SK-N-SH (cell line): Measurements from ENCODE around the gene UGT1A3. TPM values are rescaled to one million over a fixed set of nuclear protein-coding genes. Genes with fewer than 3 reads are reported as not detected.

Experiments
- CTCF ChIA-PET: fragments of 300-600, 350-600 bp; formaldehyde crosslinking; extraction: SDS; loops from one replicate; lab custom pipeline; 2021; lab: Yijun Ruan, JAX
- POLR2A ChIA-PET: fragments of 350-600 bp; sonication (Branson Sonifier 250); formaldehyde crosslinking; extraction: SDS; loops from one replicate; lab custom pipeline; 2020; ENCODE audit warnings: antibody characterized with exemption, inconsistent platforms; lab: Yijun Ruan, JAX
- DNase-seq: peaks from one replicate; pipeline ENCODE4 v3.0.0; 2012
- H2AFZ ChIP-seq: fragments of 200-600 bp; sonication (generic); 2 replicates; pipeline ENCODE4 v1.8.1; 2016; ENCODE audit warnings: antibody characterized with exemption, mild to moderate bottlenecking, low read depth
- H3F3A ChIP-seq: fragments of 200-600 bp; sonication (generic); replicated peaks from 2 replicates; pipeline ENCODE3; 2016; ENCODE audit warnings: antibody characterized with exemption, mild to moderate bottlenecking; ENCODE audit not compliant: insufficient read depth
- H3K27ac ChIP-seq, 2 experiments: fragments of 200-500 bp in 1 of 2; fragments of 200-600 bp in 1 of 2; sonication (Bioruptor generic) in 1 of 2; sonication (generic), shearing (Covaris generic) in 1 of 2; 2 replicates each; pipeline versions ENCODE4 v1.5.1 to v1.6.1; 2014 to 2016; ENCODE audit warnings: low read depth in 2 of 2, inconsistent platforms in 1 of 2, low read length in 1 of 2, mild to moderate bottlenecking in 1 of 2, mixed read lengths in 1 of 2
- H3K27me3 ChIP-seq: fragments of 200-600 bp; sonication (generic), shearing (Covaris generic); 2 replicates; pipeline ENCODE4 v1.6.1; 2016; ENCODE audit warnings: mixed run types; ENCODE audit not compliant: insufficient read depth
- H3K36me3 ChIP-seq, 2 experiments: fragments of 200-500 bp in 1 of 2; fragments of 200-600 bp in 1 of 2; sonication (Bioruptor generic) in 1 of 2; sonication (generic) in 1 of 2; replicated peaks in 1 of 2; 2 replicates each; pipeline versions ENCODE3 to v1.5.1; 2014 to 2016; ENCODE audit warnings: low read length in 1 of 2, mild to moderate bottlenecking in 1 of 2; ENCODE audit not compliant: insufficient read depth in 2 of 2, control insufficient read depth in 1 of 2
- H3K4me1 ChIP-seq, 2 experiments: fragments of 200-500 bp in 1 of 2; fragments of 200-600 bp in 1 of 2; sonication (Bioruptor generic) in 1 of 2; sonication (generic), shearing (Covaris generic) in 1 of 2; 2 replicates each; pipeline versions ENCODE4 v1.5.1 to v1.6.1; 2014 to 2016; ENCODE audit warnings: low read depth in 1 of 2, low read length in 1 of 2, mixed run types in 1 of 2; ENCODE audit not compliant: insufficient read depth in 2 of 2, control insufficient read depth in 1 of 2
- H3K4me2 ChIP-seq: fragments of 200-600 bp; sonication (generic), shearing (Covaris generic); 2 replicates; pipeline ENCODE4 v1.6.1; 2017; ENCODE audit warnings: mixed run types
- H3K4me3 ChIP-seq, 2 experiments: fragments of 200-500 bp in 1 of 2; fragments of 200-600 bp in 1 of 2; sonication (Bioruptor generic) in 1 of 2; sonication (generic), shearing (Covaris generic) in 1 of 2; 2 replicates each; pipeline versions ENCODE4 v1.5.1 to v1.8.1; 2014 to 2016; ENCODE audit warnings: low read depth in 2 of 2, inconsistent platforms in 1 of 2, low read length in 1 of 2, mild to moderate bottlenecking in 1 of 2, mixed read lengths in 1 of 2, moderate library complexity in 1 of 2
- H3K79me2 ChIP-seq: fragments of 200-600 bp; sonication (generic); 2 replicates; pipeline ENCODE4 v1.8.1; 2017; ENCODE audit warnings: mild to moderate bottlenecking; ENCODE audit not compliant: insufficient read depth
- H3K9ac ChIP-seq: fragments of 200-600 bp; sonication (generic); 2 replicates; pipeline ENCODE4 v1.6.1; 2017; ENCODE audit warnings: mixed run types
- H3K9me2 ChIP-seq: fragments of 200-600 bp; sonication (generic); 2 replicates; pipeline ENCODE4 v1.6.1; 2017; ENCODE audit warnings: mixed run types
- H3K9me3 ChIP-seq: fragments of 200-600 bp; sonication (generic); 2 replicates; pipeline ENCODE4 v1.6.1; 2017; ENCODE audit warnings: mixed run types, mild to moderate bottlenecking, moderate library complexity
- H4K20me1 ChIP-seq: fragments of 200-600 bp; sonication (generic); 2 replicates; pipeline ENCODE4 v1.6.1; 2017; ENCODE audit warnings: mild to moderate bottlenecking, mixed run types; ENCODE audit not compliant: insufficient read depth
- CHD2 ChIP-seq: fragments of 150-350 bp; IDR thresholded peaks from 2 replicates; pipeline ENCODE4 v1.6.1; 2018; ENCODE audit warnings: low read length; ENCODE audit not compliant: partially characterized antibody
- CTCF ChIP-seq: fragments of 200-600 bp; sonication (generic); IDR thresholded peaks from 2 replicates; pipeline ENCODE4 v1.6.1; 2017; ENCODE audit warnings: antibody characterized with exemption, mild to moderate bottlenecking, moderate library complexity
- EP300 ChIP-seq, 2 experiments: IDR thresholded peaks; 2 replicates each; pipeline versions ENCODE4 v1.4.0 to v1.6.1; 2012; ENCODE audit warnings: borderline replicate concordance in 1 of 2, low read depth in 1 of 2, low read length in 1 of 2
- FOXJ3 ChIP-seq: sonication (generic); formaldehyde crosslinking; IDR thresholded peaks from 2 replicates; pipeline ENCODE4 v1.5.1; 2020; ENCODE audit warnings: mild to moderate bottlenecking, missing genetic modification reagents
- FOXM1 ChIP-seq: IDR thresholded peaks from 2 replicates; pipeline ENCODE4 v1.4.0; 2012; ENCODE audit warnings: low read depth, mild to moderate bottlenecking
- GABPA ChIP-seq: IDR thresholded peaks from 2 replicates; pipeline ENCODE4 v1.4.0; 2012; ENCODE audit warnings: low read depth, mild to moderate bottlenecking
- GATA2 ChIP-seq: sonication (generic); formaldehyde crosslinking; IDR thresholded peaks from 2 replicates; pipeline ENCODE4 v1.5.0; 2020; ENCODE audit warnings: mild to moderate bottlenecking, missing genetic modification reagents
- IRF3 ChIP-seq: fragments of 150-350 bp; IDR thresholded peaks from 2 replicates; pipeline ENCODE4 v1.6.1; 2016; ENCODE audit warnings: mild to moderate bottlenecking, low read depth, low read length
- MXI1 ChIP-seq: IDR thresholded peaks from 2 replicates; pipeline ENCODE4 v1.6.1; 2012; ENCODE audit warnings: mild to moderate bottlenecking, low read depth, low read length, improper control_type of control experiment
- NRF1 ChIP-seq: IDR thresholded peaks from 2 replicates; pipeline ENCODE4 v1.6.1; 2012; ENCODE audit warnings: low read depth, mild to moderate bottlenecking, low read length
- SIN3A ChIP-seq: IDR thresholded peaks from 2 replicates; pipeline ENCODE4 v1.6.1; 2012; ENCODE audit warnings: low read depth, mild to moderate bottlenecking, low read length, moderate library complexity, borderline replicate concordance
- SMC3 ChIP-seq: IDR thresholded peaks from 2 replicates; pipeline ENCODE4 v1.6.1; 2012; ENCODE audit warnings: low read depth, low read length, improper control_type of control experiment
- TAF1 ChIP-seq: IDR thresholded peaks from 2 replicates; pipeline ENCODE4 v1.6.1; 2012; ENCODE audit warnings: low read depth, mild to moderate bottlenecking, low read length, moderate library complexity, borderline replicate concordance
- TCF12 ChIP-seq: IDR thresholded peaks from 2 replicates; pipeline ENCODE4 v1.4.0; 2012
- TEAD4 ChIP-seq: IDR thresholded peaks from 2 replicates; pipeline ENCODE4 v1.4.0; 2012; ENCODE audit warnings: mild to moderate bottlenecking, borderline replicate concordance; ENCODE audit not compliant: insufficient read depth
- USF2 ChIP-seq: fragments of 150-350 bp; IDR thresholded peaks from 2 replicates; pipeline ENCODE4 v1.6.1; 2017; ENCODE audit warnings: antibody characterized with exemption, low read length, low read depth, borderline replicate concordance
- WGBS: methylation state at CpG from one replicate; pipeline ENCODE4 v1.1.6; 2017; ENCODE audit warnings: low lambda C conversion rate; 5-methylcytosine and 5-hydroxymethylcytosine counted together
- polyA plus RNA-seq, 3 experiments: library from polyadenylated mRNA; depleted of rRNA; stranded (reverse); fragments of >200 nt; gene quantifications; 2 replicates each; pipeline ENCODE4 v1.2.3, GENCODE V29; 2012
- TF ChIP-seq, protein P1 (sequence below): IDR thresholded peaks from 2 replicates; pipeline ENCODE4 v1.6.1; 2012; ENCODE audit warnings: mild to moderate bottlenecking, low read depth, low read length, moderate library complexity
- TF ChIP-seq, protein P2 (sequence below): IDR thresholded peaks from 2 replicates; pipeline ENCODE4 v1.4.0; 2012; ENCODE audit warnings: low read depth, borderline replicate concordance
- TF ChIP-seq, protein P3 (sequence below): IDR thresholded peaks from 2 replicates; pipeline ENCODE4; 2012

The UGT1A3 gene
- polyA plus RNA-seq, 1 of the 3 experiments (the other 2 are of a cell fraction): not detected

DNA sequence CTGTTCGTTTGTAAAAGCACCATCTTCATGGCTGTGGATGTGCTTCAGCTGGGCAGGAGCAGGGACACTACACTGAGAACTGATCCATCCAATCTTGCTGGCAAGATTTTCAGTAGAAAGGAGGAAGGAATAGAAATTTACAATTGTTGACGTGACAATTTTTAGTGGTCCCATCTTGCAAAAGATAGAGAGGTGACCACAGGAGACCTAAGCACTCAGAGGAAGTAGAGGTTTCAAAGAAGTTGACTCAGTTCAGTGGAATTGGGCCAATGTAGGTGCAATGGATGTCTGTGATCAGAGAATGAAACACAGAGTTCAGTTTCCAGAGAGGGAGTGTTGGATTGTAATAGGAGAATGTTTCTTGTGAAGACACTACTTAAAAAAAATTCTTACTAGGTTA, 14.7 kb upstream of the UGT1A3 start:
- Histone ChIP-seq H3K36me3 (no peaks in the 10 kb centered on the region), H3K9ac (no peak overlapping the region), H3F3A (peaks cover 2% of the 10 kb centered on the region), H3K9me2 (no peaks in the 10 kb centered on the region), H3K27ac (no peak overlapping the region), H3K9me3 (no peaks in the 10 kb centered on the region), H3K4me3 (no peak overlapping the region), H2AFZ (no peak overlapping the region), H3K27me3 (no peaks in the 10 kb centered on the region; the same call in 1 of the 2 replicates)
- CTCF ChIA-PET: no interaction called here
- 65% methylated on average over 2 of the region's 2 CpGs for WGBS
- no peak for TF ChIP-seq EP300 (IDR thresholded peaks at IDR 0.05; ENCODE audit: borderline replicate concordance in 1 of 2, low read depth in 1 of 2, low read length in 1 of 2)
- no peak for TF ChIP-seq FOXJ3 (CRISPR knock-in tag)
- TF ChIP-seq MXI1: no peak
- no peak for TF ChIP-seq CHD2
- TF ChIP-seq SIN3A: no peak
- TF ChIP-seq, all 33 proteins: peak for 0
- Histone ChIP-seq H3K4me2 (no peak overlapping the region), H3K4me1 (no peaks in the 10 kb centered on the region; a peak in 2 of 4 replicates), H4K20me1 (no peaks in the 10 kb centered on the region), H3K79me2 (no peaks in the 10 kb centered on the region)
- POLR2A ChIA-PET: no interaction called here
- no peak for DNase-seq

DNA sequence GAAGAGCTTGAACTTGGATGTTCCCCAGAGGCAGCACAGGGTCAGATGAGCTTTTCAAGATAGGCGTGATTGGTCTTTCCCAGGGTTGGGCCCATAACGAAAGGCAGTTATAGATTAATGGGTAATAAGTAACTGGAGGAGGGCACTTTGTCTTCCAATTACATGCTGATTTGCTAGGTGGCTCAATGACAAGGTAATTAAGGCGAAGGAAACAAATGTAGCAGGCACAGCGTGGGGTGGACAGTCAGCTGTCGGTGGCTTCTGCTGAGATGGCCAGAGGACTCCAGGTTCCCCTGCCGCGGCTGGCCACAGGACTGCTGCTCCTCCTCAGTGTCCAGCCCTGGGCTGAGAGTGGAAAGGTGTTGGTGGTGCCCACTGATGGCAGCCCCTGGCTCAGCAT, 10.3 kb upstream of the UGT1A3 start, which contains the start of gene UGT1A4:
UGT1A4 (plus strand) TSS at position 185 of the 400 bp plus-strand sequence; CDS start at position 270, 85 bp downstream.
- Histone ChIP-seq H3K27ac (no peak within 1 kb of the TSS), H3K27me3 (no peaks in the 10 kb centered on the region; the same call in 1 of the 2 replicates), H3K4me1 (no peaks in the 10 kb centered on the region), H3K4me3 (no peak within 1 kb of the TSS), H2AFZ (no peak within 1 kb of the TSS), H3K9ac (no peak within 1 kb of the TSS), H3K9me2 (no peaks in the 10 kb centered on the region), H3F3A (no peaks in the 10 kb centered on the region), H3K4me2 (no peak within 1 kb of the TSS), H4K20me1 (no peaks in the 10 kb centered on the region), H3K9me3 (no peaks in the 10 kb centered on the region), H3K79me2 (no peaks in the 10 kb centered on the region), H3K36me3 (no peaks in the 10 kb centered on the region)
- 51% methylated on average over 7 of the region's 7 CpGs for WGBS
- no peak for DNase-seq
- ChIA-PET CTCF (no interaction called here), POLR2A (no interaction called here)
- TF ChIP-seq, protein P1, sequence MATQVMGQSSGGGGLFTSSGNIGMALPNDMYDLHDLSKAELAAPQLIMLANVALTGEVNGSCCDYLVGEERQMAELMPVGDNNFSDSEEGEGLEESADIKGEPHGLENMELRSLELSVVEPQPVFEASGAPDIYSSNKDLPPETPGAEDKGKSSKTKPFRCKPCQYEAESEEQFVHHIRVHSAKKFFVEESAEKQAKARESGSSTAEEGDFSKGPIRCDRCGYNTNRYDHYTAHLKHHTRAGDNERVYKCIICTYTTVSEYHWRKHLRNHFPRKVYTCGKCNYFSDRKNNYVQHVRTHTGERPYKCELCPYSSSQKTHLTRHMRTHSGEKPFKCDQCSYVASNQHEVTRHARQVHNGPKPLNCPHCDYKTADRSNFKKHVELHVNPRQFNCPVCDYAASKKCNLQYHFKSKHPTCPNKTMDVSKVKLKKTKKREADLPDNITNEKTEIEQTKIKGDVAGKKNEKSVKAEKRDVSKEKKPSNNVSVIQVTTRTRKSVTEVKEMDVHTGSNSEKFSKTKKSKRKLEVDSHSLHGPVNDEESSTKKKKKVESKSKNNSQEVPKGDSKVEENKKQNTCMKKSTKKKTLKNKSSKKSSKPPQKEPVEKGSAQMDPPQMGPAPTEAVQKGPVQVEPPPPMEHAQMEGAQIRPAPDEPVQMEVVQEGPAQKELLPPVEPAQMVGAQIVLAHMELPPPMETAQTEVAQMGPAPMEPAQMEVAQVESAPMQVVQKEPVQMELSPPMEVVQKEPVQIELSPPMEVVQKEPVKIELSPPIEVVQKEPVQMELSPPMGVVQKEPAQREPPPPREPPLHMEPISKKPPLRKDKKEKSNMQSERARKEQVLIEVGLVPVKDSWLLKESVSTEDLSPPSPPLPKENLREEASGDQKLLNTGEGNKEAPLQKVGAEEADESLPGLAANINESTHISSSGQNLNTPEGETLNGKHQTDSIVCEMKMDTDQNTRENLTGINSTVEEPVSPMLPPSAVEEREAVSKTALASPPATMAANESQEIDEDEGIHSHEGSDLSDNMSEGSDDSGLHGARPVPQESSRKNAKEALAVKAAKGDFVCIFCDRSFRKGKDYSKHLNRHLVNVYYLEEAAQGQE: no peak
- TF ChIP-seq NRF1: no peak
- no peak for TF ChIP-seq IRF3
- no peak for TF ChIP-seq SMC3
- TF ChIP-seq CTCF: no peak
- no peak for TF ChIP-seq GABPA
- no peak for TF ChIP-seq FOXM1
- no peak for TF ChIP-seq GATA2 (CRISPR knock-in tag)
- TF ChIP-seq TAF1: no peak
- TF ChIP-seq TCF12: no peak
- TF ChIP-seq, protein P2, sequence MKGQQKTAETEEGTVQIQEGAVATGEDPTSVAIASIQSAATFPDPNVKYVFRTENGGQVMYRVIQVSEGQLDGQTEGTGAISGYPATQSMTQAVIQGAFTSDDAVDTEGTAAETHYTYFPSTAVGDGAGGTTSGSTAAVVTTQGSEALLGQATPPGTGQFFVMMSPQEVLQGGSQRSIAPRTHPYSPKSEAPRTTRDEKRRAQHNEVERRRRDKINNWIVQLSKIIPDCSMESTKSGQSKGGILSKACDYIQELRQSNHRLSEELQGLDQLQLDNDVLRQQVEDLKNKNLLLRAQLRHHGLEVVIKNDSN: no peak
- TF ChIP-seq USF2: no peak
- no peak for TF ChIP-seq TEAD4
- TF ChIP-seq, protein P3, sequence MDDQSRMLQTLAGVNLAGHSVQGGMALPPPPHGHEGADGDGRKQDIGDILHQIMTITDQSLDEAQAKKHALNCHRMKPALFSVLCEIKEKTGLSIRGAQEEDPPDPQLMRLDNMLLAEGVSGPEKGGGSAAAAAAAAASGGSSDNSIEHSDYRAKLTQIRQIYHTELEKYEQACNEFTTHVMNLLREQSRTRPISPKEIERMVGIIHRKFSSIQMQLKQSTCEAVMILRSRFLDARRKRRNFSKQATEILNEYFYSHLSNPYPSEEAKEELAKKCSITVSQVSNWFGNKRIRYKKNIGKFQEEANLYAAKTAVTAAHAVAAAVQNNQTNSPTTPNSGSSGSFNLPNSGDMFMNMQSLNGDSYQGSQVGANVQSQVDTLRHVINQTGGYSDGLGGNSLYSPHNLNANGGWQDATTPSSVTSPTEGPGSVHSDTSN: no peak
